Type B pancreatic cell (in vitro differentiated cells): ENCODE results near the gene SETBP1. TPM values are rescaled to one million over a fixed set of nuclear protein-coding genes. Genes with fewer than 3 reads are reported as not detected.

Source experiments
- DNase-seq: peaks from one replicate; pipeline ENCODE4 v3.0.0; 2021; ENCODE audit warnings: mixed read lengths; ENCODE audit not compliant: unreplicated experiment; ENCODE audit errors: extremely low spot score
- H3K27ac Mint-ChIP-seq: 2 replicates; pipeline ENCODE4 v1.8.0; 2021; ENCODE audit warnings: mild to moderate bottlenecking, mixed read lengths
- H3K27me3 Mint-ChIP-seq: 2 replicates; pipeline ENCODE4 v1.8.0; 2021; ENCODE audit warnings: mixed read lengths
- H3K36me3 Mint-ChIP-seq: 2 replicates; pipeline ENCODE4 v1.8.0; 2021; ENCODE audit warnings: mixed read lengths
- H3K4me1 Mint-ChIP-seq: one replicate; pipeline ENCODE4 v1.8.0; 2021; ENCODE audit warnings: mixed read lengths; ENCODE audit not compliant: unreplicated experiment
- H3K4me3 Mint-ChIP-seq: 2 replicates; pipeline ENCODE4 v1.8.0; 2021; ENCODE audit warnings: mild to moderate bottlenecking, mixed read lengths
- H3K9me3 Mint-ChIP-seq: 2 replicates; pipeline ENCODE4 v1.8.0; 2021; ENCODE audit warnings: mixed read lengths
- total RNA-seq: library from RNA; stranded (reverse); gene quantifications from 2 replicates; pipeline ENCODE4 v1.2.1, GENCODE V29; 2021; ENCODE audit warnings: low replicate concordance
- TF ChIP-seq, protein P1 (sequence below): fragments of 200-600 bp; sonication (generic); conservative IDR thresholded peaks from 2 replicates; pipeline ENCODE4 v1.5.0; 2021; ENCODE audit warnings: antibody characterized with exemption, mild to moderate bottlenecking

SETBP1 gene
- total RNA-seq, 1 donor from 2014 or later: 62.7 TPM

DNA sequence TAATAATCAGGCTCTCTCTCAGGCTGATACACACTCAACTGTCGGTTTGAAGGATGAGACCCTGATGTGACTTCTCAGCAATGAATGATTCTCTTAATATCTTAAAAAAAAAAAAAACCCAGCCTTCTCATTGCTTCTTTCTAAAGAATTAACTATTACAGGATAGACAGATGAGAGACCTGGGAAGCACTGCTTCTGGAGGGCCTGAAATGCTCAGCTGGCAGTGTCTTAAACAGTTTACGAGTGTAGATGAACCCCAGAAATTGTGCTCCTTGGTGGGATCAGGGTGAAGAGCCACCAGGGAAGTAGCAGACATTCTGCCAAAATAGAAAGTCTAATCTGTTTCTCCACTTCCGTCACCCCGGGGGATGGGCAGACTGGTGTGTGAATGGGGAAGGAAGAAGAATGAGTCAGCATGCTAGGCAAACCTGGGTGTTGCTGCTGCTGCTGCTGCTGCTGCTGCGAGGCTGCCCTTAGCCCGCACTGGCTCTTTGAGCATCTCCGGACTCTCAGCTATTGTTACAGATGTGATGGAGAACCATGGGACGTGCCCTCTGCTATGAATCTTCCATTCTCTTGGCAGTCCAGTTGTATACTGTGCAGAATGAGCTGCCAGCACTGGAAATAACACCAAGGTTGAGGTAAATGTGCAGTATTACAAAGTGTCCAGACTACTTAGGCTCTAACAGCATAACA is 158.4 kb downstream of the SETBP1 start:
- peak overlapping the region; percentile 3 for H3K27ac Mint-ChIP-seq
- peaks cover 7% of the 10 kb centered on the region for H3K9me3 Mint-ChIP-seq
- peaks cover 27% of the 10 kb centered on the region for H3K27me3 Mint-ChIP-seq
- DNase-seq: no peak
- no peak overlapping the region for H3K4me3 Mint-ChIP-seq
- TF ChIP-seq, protein P1, sequence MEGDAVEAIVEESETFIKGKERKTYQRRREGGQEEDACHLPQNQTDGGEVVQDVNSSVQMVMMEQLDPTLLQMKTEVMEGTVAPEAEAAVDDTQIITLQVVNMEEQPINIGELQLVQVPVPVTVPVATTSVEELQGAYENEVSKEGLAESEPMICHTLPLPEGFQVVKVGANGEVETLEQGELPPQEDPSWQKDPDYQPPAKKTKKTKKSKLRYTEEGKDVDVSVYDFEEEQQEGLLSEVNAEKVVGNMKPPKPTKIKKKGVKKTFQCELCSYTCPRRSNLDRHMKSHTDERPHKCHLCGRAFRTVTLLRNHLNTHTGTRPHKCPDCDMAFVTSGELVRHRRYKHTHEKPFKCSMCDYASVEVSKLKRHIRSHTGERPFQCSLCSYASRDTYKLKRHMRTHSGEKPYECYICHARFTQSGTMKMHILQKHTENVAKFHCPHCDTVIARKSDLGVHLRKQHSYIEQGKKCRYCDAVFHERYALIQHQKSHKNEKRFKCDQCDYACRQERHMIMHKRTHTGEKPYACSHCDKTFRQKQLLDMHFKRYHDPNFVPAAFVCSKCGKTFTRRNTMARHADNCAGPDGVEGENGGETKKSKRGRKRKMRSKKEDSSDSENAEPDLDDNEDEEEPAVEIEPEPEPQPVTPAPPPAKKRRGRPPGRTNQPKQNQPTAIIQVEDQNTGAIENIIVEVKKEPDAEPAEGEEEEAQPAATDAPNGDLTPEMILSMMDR: no peak
- peaks cover 58% of the 10 kb centered on the region for H3K4me1 Mint-ChIP-seq
- H3K36me3 Mint-ChIP-seq: peaks cover 9% of the 10 kb centered on the region

DNA sequence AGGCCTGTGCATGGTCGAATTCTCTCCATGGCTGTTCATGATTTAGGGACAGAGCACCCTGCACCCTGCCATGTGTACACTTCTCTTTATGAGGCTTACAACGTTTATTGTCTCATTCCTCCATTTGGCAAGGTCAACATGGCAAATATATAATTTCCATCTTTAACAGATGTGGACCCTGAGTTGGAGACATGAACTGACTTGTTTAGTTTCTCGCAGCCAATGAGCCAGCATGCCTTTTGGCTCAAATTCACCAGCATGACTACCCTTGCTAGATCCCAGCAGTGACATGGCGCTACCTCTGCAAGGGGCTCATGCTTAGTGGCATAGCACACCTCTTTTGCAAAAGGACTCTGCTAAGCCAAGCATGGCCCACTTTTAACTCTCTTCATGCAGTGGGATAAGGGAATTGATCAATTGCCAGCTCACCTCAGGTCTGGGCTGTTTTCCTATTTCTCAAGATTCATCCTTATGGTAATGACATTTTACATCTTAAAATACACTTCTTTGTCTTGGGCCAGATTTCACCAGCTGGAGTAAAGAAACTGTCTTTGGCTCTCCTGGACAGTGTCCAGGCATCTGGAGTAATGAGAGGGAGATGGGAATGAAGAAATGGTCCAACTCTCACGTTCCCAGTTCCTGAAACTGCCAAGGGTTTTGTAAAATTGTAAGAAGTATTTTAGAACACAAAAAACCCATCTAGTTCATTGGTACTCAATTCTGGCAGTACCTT is 159.5 kb downstream of the SETBP1 start:
- DNase-seq: no peak
- TF ChIP-seq, protein P1: no peak
- Mint-ChIP-seq H3K4me1 (peaks cover 47% of the 10 kb centered on the region), H3K4me3 (no peak overlapping the region), H3K27me3 (peaks cover 17% of the 10 kb centered on the region), H3K27ac (no peak overlapping the region), H3K36me3 (peaks cover 12% of the 10 kb centered on the region), H3K9me3 (peaks cover 7% of the 10 kb centered on the region)

DNA sequence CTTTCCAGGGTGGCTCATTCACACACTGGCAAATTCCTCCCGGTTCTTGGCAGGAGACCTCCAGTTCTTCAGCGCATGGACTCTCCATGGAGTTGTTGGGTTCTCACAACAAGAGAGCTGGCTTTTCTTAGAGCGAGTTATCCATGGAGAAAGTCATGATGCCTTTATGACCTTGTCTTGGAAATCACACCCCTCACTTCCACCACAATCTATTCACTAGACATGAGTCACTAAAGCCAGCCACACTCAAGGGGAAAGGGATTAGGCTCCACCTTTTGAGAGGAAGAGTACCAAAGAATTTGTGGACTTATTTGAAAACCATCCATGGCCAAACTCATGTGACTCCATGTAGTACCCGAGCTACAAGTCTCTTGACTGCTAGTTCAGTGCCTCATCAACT is 160.5 kb downstream of the SETBP1 start:
- H3K36me3 Mint-ChIP-seq: peaks cover 13% of the 10 kb centered on the region
- peaks cover 7% of the 10 kb centered on the region for H3K9me3 Mint-ChIP-seq
- TF ChIP-seq, protein P1: no peak
- H3K27me3 Mint-ChIP-seq: peaks cover 19% of the 10 kb centered on the region
- no peak overlapping the region for H3K4me3 Mint-ChIP-seq
- H3K27ac Mint-ChIP-seq: no peak overlapping the region
- no peak for DNase-seq
- H3K4me1 Mint-ChIP-seq: peaks cover 39% of the 10 kb centered on the region

DNA sequence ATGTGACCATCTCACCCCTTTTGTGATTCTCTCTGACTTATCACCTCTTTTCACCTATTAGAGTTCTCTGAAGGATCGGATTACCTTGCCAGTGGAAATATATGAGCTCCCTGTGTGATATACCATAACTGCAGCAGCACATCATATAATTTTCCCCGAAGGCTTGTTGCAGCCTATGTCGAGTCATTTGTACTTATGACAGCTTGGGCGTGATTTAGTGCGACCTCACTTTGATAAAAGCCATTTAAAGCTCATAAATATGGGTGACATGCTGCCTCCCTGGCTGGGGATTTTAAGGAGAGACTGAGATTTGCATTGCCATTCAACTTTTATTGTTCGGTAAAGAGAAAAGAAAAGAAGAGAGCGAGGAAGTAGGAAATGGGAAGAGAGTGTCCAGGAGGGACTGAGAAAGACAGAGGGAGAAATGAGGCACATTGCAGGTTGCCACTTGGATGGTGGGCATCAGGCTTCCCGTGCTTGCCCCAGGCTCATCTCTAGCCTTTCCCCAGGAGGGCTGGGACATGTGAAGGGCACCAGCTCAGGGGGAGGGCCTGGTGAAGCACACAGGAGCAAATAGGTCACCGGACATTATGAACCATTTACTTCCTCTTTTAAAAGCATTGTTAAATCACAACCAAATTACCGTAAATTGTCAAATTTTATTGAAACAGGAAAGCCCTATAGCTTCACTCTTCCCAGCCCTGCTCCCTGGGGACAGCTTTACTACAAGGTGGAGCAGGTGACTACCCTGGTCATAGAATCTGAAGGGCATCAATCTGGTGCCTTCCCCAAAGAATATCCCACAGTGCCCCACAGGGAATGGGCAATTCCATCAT is 161.3 kb downstream of the SETBP1 start:
- no peak for DNase-seq
- Mint-ChIP-seq H3K36me3 (peaks cover 20% of the 10 kb centered on the region), H3K27me3 (peaks cover 24% of the 10 kb centered on the region), H3K4me3 (no peak overlapping the region), H3K9me3 (peaks cover 7% of the 10 kb centered on the region), H3K27ac (no peak overlapping the region), H3K4me1 (peaks cover 31% of the 10 kb centered on the region)
- TF ChIP-seq, protein P1: no peak

DNA sequence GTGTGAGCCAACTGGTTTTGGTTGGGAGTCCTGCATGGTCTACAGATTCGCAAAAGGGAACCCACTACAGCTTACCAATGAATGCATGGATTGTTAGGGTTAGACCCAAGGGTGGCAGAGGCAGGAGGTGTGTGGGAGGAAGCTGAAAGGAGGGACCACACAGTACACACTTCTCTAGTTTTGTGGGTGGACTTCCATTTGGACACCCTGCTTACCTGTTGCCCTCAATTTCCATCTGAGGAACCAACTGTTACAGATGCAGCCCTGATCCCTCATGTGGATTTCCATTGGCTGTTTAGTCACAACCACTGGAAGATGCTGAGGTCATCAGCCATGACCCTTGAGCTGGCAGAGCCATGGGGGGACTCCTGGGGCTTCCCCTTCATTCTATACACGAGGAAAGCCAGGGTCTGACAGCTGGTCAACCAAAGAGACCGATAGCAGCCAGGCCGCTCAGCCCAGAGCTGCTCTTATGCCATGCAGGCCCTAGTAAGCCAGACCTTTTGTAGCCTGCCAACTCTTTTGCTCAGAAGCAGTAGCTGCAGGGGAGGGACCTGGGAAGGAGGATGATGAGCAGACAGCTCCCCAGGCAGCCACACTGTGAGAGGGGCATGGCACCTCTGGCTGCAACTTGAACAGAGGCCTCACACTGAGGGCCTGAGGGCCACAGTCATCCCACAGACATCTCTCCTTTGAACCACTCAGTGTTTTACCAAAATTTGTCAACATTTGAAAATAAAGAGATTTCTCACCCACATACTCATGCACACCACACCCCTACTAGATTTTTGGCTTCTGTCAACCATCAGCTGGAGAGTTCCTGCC is 162.1 kb downstream of the SETBP1 start:
- peaks cover 24% of the 10 kb centered on the region for H3K36me3 Mint-ChIP-seq
- no peak for DNase-seq
- peaks cover 29% of the 10 kb centered on the region for H3K27me3 Mint-ChIP-seq
- peaks cover 36% of the 10 kb centered on the region for H3K4me1 Mint-ChIP-seq
- H3K9me3 Mint-ChIP-seq: peaks cover 7% of the 10 kb centered on the region
- H3K27ac Mint-ChIP-seq: no peak overlapping the region
- H3K4me3 Mint-ChIP-seq: no peak overlapping the region
- TF ChIP-seq, protein P1: no peak
